HEK293 (cell line): ENCODE results near the gene DOK3.

Experiments
- RBAK ChIP-seq: fragments of 450-650 bp; formaldehyde crosslinking; IDR thresholded peaks from 2 replicates; pipeline ENCODE4 v1.5.1; 2016; ENCODE audit warnings: missing biosample characterization, missing genetic modification characterization
- ZBTB10 ChIP-seq: fragments of 450-650 bp; formaldehyde crosslinking; IDR thresholded peaks from 2 replicates; pipeline ENCODE4 v1.5.1; 2016; ENCODE audit warnings: missing biosample characterization, missing genetic modification characterization
- ZBTB17 ChIP-seq: fragments of 450-650 bp; formaldehyde crosslinking; IDR thresholded peaks from 2 replicates; pipeline ENCODE4 v1.5.1; 2016; ENCODE audit warnings: missing biosample characterization, missing genetic modification characterization
- ZBTB20 ChIP-seq: fragments of 450-650 bp; formaldehyde crosslinking; IDR thresholded peaks from 2 replicates; pipeline ENCODE4 v1.5.1; 2016; ENCODE audit warnings: missing biosample characterization, missing genetic modification characterization
- ZFHX2 ChIP-seq: fragments of 450-650 bp; formaldehyde crosslinking; conservative IDR thresholded peaks from 2 replicates; pipeline ENCODE4 v1.5.1; 2016; ENCODE audit warnings: missing biosample characterization, missing genetic modification characterization
- ZFP3 ChIP-seq: fragments of 450-650 bp; formaldehyde crosslinking; IDR thresholded peaks from 2 replicates; pipeline ENCODE4 v1.5.1; 2016; ENCODE audit warnings: low read depth, missing biosample characterization, missing genetic modification characterization
- ZFP69B ChIP-seq: fragments of 450-650 bp; formaldehyde crosslinking; IDR thresholded peaks from 2 replicates; pipeline ENCODE4 v1.5.1; 2016; ENCODE audit warnings: missing biosample characterization, missing genetic modification characterization
- ZNF148 ChIP-seq: fragments of 450-650 bp; formaldehyde crosslinking; IDR thresholded peaks from 2 replicates; pipeline ENCODE4 v1.5.0; 2017; ENCODE audit warnings: missing biosample characterization, missing genetic modification characterization, borderline replicate concordance
- ZNF221 ChIP-seq: fragments of 450-650 bp; formaldehyde crosslinking; IDR thresholded peaks from 2 replicates; pipeline ENCODE4 v1.5.1; 2017; ENCODE audit warnings: missing biosample characterization, missing genetic modification characterization, borderline replicate concordance
- ZNF26 ChIP-seq: fragments of 450-650 bp; formaldehyde crosslinking; IDR thresholded peaks from 2 replicates; pipeline ENCODE4 v1.5.1; 2016; ENCODE audit warnings: missing biosample characterization, missing genetic modification characterization
- ZNF266 ChIP-seq: fragments of 450-650 bp; formaldehyde crosslinking; IDR thresholded peaks from 2 replicates; pipeline ENCODE4 v1.5.1; 2016; ENCODE audit warnings: missing biosample characterization, missing genetic modification characterization, low read depth
- ZNF324 ChIP-seq: fragments of 450-650 bp; formaldehyde crosslinking; IDR thresholded peaks from 2 replicates; pipeline ENCODE4 v1.5.1; 2016; ENCODE audit warnings: missing biosample characterization, missing genetic modification characterization
- ZNF341 ChIP-seq: fragments of 450-650 bp; formaldehyde crosslinking; IDR thresholded peaks from 2 replicates; pipeline ENCODE4; 2016; ENCODE audit warnings: low read depth, missing biosample characterization, missing genetic modification characterization
- ZNF354C ChIP-seq: fragments of 450-650 bp; formaldehyde crosslinking; IDR thresholded peaks from 2 replicates; pipeline ENCODE4 v1.5.1; 2016; ENCODE audit warnings: missing biosample characterization, missing genetic modification characterization, low read depth, borderline replicate concordance
- ZNF37A ChIP-seq: fragments of 450-650 bp; IDR thresholded peaks from 2 replicates; pipeline ENCODE4 v1.5.1; 2018; ENCODE audit warnings: missing biosample characterization, missing genetic modification characterization
- ZNF433 ChIP-seq: fragments of 450-650 bp; formaldehyde crosslinking; IDR thresholded peaks from 2 replicates; pipeline ENCODE4 v1.5.1; 2016; ENCODE audit warnings: missing biosample characterization, missing genetic modification characterization, low read depth
- ZNF529 ChIP-seq: fragments of 450-650 bp; formaldehyde crosslinking; IDR thresholded peaks from 2 replicates; pipeline ENCODE4 v1.5.1; 2017; ENCODE audit warnings: missing genetic modification characterization, missing biosample characterization; ENCODE audit not compliant: insufficient replicate concordance
- ZNF558 ChIP-seq: fragments of 450-650 bp; formaldehyde crosslinking; IDR thresholded peaks from 2 replicates; pipeline ENCODE4 v1.5.1; 2016; ENCODE audit warnings: missing biosample characterization, missing genetic modification characterization
- ZNF621 ChIP-seq: fragments of 450-650 bp; formaldehyde crosslinking; IDR thresholded peaks from 2 replicates; pipeline ENCODE4 v1.5.1; 2017; ENCODE audit warnings: missing biosample characterization, missing genetic modification characterization
- ZNF704 ChIP-seq: fragments of 450-650 bp; formaldehyde crosslinking; IDR thresholded peaks from 2 replicates; pipeline ENCODE4 v1.5.1; 2016; ENCODE audit warnings: missing biosample characterization, missing genetic modification characterization
- ZSCAN18 ChIP-seq: fragments of 450-650 bp; formaldehyde crosslinking; IDR thresholded peaks from 2 replicates; pipeline ENCODE4 v1.5.1; 2016; ENCODE audit warnings: missing biosample characterization, missing genetic modification characterization
- ZSCAN5A ChIP-seq: fragments of 450-650 bp; formaldehyde crosslinking; IDR thresholded peaks from 2 replicates; pipeline ENCODE4 v1.5.1; 2016; ENCODE audit warnings: missing biosample characterization, missing genetic modification characterization
- TF ChIP-seq, protein P1 (sequence below): fragments of 450-650 bp; IDR thresholded peaks from 2 replicates; pipeline ENCODE4 v1.5.1; 2018; ENCODE audit warnings: missing biosample characterization, mild to moderate bottlenecking, missing genetic modification characterization

DOK3 gene

GRCh38 chr5:177516601-177517568 lies 7.3 kb upstream of the DOK3 start, which contains the start of gene DDX41 (continued):
- no peak for TF ChIP-seq ZNF26 (tag by site-specific recombination)
- no peak; the same call in none of the 2 replicates for TF ChIP-seq ZSCAN5A (tag by site-specific recombination)
- TF ChIP-seq ZNF354C (tag by site-specific recombination), result no peak
- TF ChIP-seq ZNF266 (tag by site-specific recombination), result no peak
- TF ChIP-seq ZFP3 (tag by site-specific recombination), result no peak
- no peak for TF ChIP-seq ZNF704 (tag by site-specific recombination)
- no peak for TF ChIP-seq ZNF148 (tag by site-specific recombination)
- TF ChIP-seq RBAK (tag by site-specific recombination), result no peak
- peak; percentile 82 for TF ChIP-seq ZNF341 (tag by site-specific recombination)
- TF ChIP-seq ZNF324 (tag by site-specific recombination), result peak; percentile 85; the same call in 1 of the 2 replicates
- TF ChIP-seq ZNF529, result no peak
- TF ChIP-seq ZFP69B (tag by site-specific recombination), result peak; percentile 90
- no peak for TF ChIP-seq ZNF433
- no peak for TF ChIP-seq ZNF37A (tag by site-specific recombination)
- TF ChIP-seq ZBTB10 (tag by site-specific recombination), result peak; percentile 49; the same call in 1 of the 2 replicates
- no peak for TF ChIP-seq ZNF221 (tag by site-specific recombination)
- TF ChIP-seq ZSCAN18 (tag by site-specific recombination), result no peak
- peak; percentile 91 for TF ChIP-seq ZBTB20 (tag by site-specific recombination)
- TF ChIP-seq ZNF621 (tag by site-specific recombination), result no peak
- peak; percentile 70 for TF ChIP-seq ZFHX2 (tag by site-specific recombination)
- TF ChIP-seq, protein P1, sequence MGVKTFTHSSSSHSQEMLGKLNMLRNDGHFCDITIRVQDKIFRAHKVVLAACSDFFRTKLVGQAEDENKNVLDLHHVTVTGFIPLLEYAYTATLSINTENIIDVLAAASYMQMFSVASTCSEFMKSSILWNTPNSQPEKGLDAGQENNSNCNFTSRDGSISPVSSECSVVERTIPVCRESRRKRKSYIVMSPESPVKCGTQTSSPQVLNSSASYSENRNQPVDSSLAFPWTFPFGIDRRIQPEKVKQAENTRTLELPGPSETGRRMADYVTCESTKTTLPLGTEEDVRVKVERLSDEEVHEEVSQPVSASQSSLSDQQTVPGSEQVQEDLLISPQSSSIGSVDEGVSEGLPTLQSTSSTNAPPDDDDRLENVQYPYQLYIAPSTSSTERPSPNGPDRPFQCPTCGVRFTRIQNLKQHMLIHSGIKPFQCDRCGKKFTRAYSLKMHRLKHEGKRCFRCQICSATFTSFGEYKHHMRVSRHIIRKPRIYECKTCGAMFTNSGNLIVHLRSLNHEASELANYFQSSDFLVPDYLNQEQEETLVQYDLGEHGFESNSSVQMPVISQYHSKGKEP (tag by site-specific recombination), result 0 out of 2 replicates have a peak, but pooled peaks have one; percentile 5
- TF ChIP-seq ZBTB17 (tag by site-specific recombination), result peak; percentile 100
- TF ChIP-seq ZNF558 (tag by site-specific recombination), result peak; percentile 43; the same call in 1 of the 2 replicates
